ENCODE results near the gene ESPN.

ESPN gene

DNA sequence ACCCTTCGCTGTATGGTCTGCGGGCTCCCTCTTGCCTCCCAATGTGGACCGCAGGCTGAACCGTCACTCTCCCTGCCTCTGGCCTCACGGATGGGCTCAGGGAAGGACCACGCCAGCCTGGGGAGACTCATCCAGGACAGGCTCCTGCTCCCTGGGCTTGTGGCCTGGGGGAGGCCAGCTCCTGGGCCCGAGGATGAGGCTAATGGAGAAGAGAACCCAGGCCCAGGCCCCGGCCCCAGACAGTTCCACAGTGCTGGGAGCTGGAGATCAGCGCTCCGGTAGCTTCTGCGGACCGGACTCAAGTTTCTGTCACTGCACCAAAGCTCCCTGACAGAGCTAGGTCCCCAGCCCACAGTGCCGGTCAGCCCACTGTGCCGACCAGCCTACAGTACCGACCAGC, 80.3 kb downstream of the ESPN start:
- Histone ChIP-seq H4K20me1 (ENCODE audit: insufficient read depth, low read length, poor library complexity, severe bottlenecking) (no peaks in the 10 kb centered on the region), H3K9me3 (ENCODE audit: insufficient read depth, low read depth, low read length) (no peaks in the 10 kb centered on the region), H3F3A (ENCODE audit: low read depth) (no peaks in the 10 kb centered on the region), H3K4me3 (ENCODE audit: low read length, poor library complexity, severe bottlenecking) (no peak overlapping the region), H3K36me3 (ENCODE audit: insufficient read depth, low read length) (no peaks in the 10 kb centered on the region), H3K27me3 (ENCODE audit: insufficient read depth, low read length, poor library complexity, severe bottlenecking) (no peaks in the 10 kb centered on the region), H3K9me2 (replicated peaks; ENCODE audit: low read depth, low read length) (no peaks in the 10 kb centered on the region), H3K4me1 (ENCODE audit: insufficient read depth, low read length, poor library complexity, severe bottlenecking) (no peaks in the 10 kb centered on the region), H3K79me2 (ENCODE audit: insufficient read depth, low read length) (no peaks in the 10 kb centered on the region), H2AFZ (ENCODE audit: low read length) (no peak overlapping the region), H3K4me2 (ENCODE audit: low read depth, low read length, poor library complexity, severe bottlenecking) (no peak overlapping the region), H3K9ac (ENCODE audit: low read depth, low read length, poor library complexity, severe bottlenecking) (no peak overlapping the region)
- TF ChIP-seq, protein P1, sequence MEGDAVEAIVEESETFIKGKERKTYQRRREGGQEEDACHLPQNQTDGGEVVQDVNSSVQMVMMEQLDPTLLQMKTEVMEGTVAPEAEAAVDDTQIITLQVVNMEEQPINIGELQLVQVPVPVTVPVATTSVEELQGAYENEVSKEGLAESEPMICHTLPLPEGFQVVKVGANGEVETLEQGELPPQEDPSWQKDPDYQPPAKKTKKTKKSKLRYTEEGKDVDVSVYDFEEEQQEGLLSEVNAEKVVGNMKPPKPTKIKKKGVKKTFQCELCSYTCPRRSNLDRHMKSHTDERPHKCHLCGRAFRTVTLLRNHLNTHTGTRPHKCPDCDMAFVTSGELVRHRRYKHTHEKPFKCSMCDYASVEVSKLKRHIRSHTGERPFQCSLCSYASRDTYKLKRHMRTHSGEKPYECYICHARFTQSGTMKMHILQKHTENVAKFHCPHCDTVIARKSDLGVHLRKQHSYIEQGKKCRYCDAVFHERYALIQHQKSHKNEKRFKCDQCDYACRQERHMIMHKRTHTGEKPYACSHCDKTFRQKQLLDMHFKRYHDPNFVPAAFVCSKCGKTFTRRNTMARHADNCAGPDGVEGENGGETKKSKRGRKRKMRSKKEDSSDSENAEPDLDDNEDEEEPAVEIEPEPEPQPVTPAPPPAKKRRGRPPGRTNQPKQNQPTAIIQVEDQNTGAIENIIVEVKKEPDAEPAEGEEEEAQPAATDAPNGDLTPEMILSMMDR (conservative IDR thresholded peaks at IDR 0.05; ENCODE audit: low read length) = no peak
- no peak for TF ChIP-seq EZH2phosphoT487 (IDR thresholded peaks at IDR 0.05; ENCODE audit: borderline replicate concordance)

DNA sequence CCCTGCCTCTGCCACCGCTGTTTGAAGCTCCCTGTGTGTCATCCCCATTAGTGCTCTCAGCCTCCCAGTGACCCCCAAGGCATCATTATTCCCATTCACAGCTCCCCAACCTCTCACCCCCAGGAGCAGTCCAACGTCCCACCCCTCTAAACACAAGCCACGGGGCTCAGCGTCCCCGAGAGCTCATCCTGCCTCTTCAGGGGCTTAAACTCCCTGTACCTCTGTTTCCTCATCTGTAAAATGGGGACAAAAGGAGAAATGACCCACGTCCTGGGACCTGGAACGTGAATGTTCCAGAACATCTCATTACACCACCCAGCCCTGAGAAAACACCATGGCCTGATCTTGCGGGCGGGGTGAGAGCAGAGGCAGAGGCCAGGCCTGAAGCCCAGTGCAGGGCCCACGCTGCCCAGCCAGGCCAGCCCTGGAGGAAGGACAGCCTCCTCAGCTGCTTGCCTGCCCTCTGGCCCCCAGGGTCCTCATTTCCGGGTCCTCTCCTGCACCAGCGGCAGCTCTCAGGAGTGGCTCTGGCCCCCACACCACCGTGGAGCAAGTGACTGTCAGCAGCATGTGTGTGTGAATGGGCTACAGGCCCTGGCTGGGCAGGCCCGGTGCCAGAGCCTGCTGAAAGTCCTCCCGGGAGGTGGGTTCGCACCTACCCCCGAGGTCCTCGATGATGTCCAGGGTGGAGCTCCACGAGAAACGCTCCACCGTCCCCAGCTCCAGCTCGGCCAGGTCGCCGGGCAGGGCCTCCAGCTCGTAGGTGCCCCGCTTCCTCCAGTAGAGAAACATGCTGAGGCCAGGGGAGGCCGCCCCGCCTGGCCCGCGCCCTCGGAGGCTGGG, 81.0 kb downstream of the ESPN start:
- no peaks in the 10 kb centered on the region for H3F3A ChIP-seq (ENCODE audit: low read depth)
- H3K9me3 ChIP-seq (ENCODE audit: insufficient read depth, low read depth, low read length) = no peaks in the 10 kb centered on the region
- no peaks in the 10 kb centered on the region for H3K36me3 ChIP-seq (ENCODE audit: insufficient read depth, low read length)
- H3K4me1 ChIP-seq (ENCODE audit: insufficient read depth, low read length, poor library complexity, severe bottlenecking) = no peaks in the 10 kb centered on the region
- no peaks in the 10 kb centered on the region for H3K79me2 ChIP-seq (ENCODE audit: insufficient read depth, low read length)
- TF ChIP-seq EZH2phosphoT487 (IDR thresholded peaks at IDR 0.05; ENCODE audit: borderline replicate concordance) = no peak
- TF ChIP-seq, protein P1 (conservative IDR thresholded peaks at IDR 0.05; ENCODE audit: low read length) = no peak
- H2AFZ ChIP-seq (ENCODE audit: low read length) = no peak overlapping the region
- no peaks in the 10 kb centered on the region for H3K27me3 ChIP-seq (ENCODE audit: insufficient read depth, low read length, poor library complexity, severe bottlenecking)
- no peaks in the 10 kb centered on the region for H3K9me2 ChIP-seq (replicated peaks; ENCODE audit: low read depth, low read length)
- no peaks in the 10 kb centered on the region for H4K20me1 ChIP-seq (ENCODE audit: insufficient read depth, low read length, poor library complexity, severe bottlenecking)
- H3K9ac ChIP-seq (ENCODE audit: low read depth, low read length, poor library complexity, severe bottlenecking) = no peak overlapping the region
- H3K4me2 ChIP-seq (ENCODE audit: low read depth, low read length, poor library complexity, severe bottlenecking) = no peak overlapping the region
- no peak overlapping the region for H3K4me3 ChIP-seq (ENCODE audit: low read length, poor library complexity, severe bottlenecking)

DNA sequence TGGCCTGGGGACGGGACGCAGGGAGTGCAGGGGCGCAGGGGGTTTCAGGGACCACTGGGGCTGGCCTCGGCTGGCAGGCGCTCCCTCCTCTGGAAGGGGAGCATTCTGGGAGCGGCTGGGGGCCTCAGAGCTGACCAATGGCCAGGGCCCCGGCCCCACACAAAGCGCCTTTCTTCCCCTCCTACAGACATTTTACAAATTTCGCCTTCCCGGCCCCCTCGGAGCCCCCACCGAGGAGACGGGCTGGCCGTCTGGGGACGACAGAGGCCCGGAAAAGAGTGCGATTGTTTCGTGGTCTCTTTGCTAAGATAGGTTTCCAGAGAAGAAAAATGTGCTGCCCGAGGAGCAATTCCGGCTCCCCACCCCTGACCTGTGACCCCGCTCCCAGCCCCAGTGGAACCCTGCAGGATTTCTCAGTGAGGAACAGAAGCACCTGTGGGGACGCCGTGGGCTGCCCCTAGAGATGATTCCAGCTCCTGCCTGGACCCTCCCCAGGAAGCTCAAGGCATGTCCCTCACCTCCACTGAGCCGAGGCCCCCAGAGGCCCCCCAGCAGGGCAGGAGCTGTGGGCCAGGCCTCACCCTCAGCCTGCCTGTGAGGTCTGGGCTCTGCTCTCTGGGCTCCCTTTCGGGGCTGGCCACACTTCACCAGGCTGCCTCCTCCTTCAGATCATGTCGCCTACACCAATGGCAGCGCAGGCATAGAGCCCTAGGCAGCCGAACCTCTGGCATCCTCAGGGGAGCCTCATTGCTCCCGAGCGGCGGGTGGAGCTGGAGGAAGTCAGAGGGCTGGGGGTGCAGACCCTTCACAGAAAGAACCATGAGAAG, 81.8 kb downstream of the ESPN start:
- H2AFZ ChIP-seq (ENCODE audit: low read length) = no peak overlapping the region
- H3K4me2 ChIP-seq (ENCODE audit: low read depth, low read length, poor library complexity, severe bottlenecking) = no peak overlapping the region
- no peak overlapping the region for H3K4me3 ChIP-seq (ENCODE audit: low read length, poor library complexity, severe bottlenecking)
- no peak overlapping the region for H3K9ac ChIP-seq (ENCODE audit: low read depth, low read length, poor library complexity, severe bottlenecking)
- H3K4me1 ChIP-seq (ENCODE audit: insufficient read depth, low read length, poor library complexity, severe bottlenecking) = no peaks in the 10 kb centered on the region
- no peaks in the 10 kb centered on the region for H3K79me2 ChIP-seq (ENCODE audit: insufficient read depth, low read length)
- no peaks in the 10 kb centered on the region for H3K27me3 ChIP-seq (ENCODE audit: insufficient read depth, low read length, poor library complexity, severe bottlenecking)
- H3F3A ChIP-seq (ENCODE audit: low read depth) = no peaks in the 10 kb centered on the region
- no peak for TF ChIP-seq EZH2phosphoT487 (IDR thresholded peaks at IDR 0.05; ENCODE audit: borderline replicate concordance)
- TF ChIP-seq, protein P1 (conservative IDR thresholded peaks at IDR 0.05; ENCODE audit: low read length) = no peak
- no peaks in the 10 kb centered on the region for H3K9me2 ChIP-seq (replicated peaks; ENCODE audit: low read depth, low read length)
- no peaks in the 10 kb centered on the region for H3K9me3 ChIP-seq (ENCODE audit: insufficient read depth, low read depth, low read length)
- no peaks in the 10 kb centered on the region for H4K20me1 ChIP-seq (ENCODE audit: insufficient read depth, low read length, poor library complexity, severe bottlenecking)
- no peaks in the 10 kb centered on the region for H3K36me3 ChIP-seq (ENCODE audit: insufficient read depth, low read length)

Measured in Loucy (cell line).